NB4 (cell line): ENCODE results near the gene VPS26C.
"Not testable (repeated sequence)": the region's sequence is repeated elsewhere in the genome, so short reads cannot be mapped to it uniquely, and the experiment has no call there.

ENCODE experiments used
- TF ChIP-seq, protein P1 (sequence below): IDR thresholded peaks from one replicate; pipeline ENCODE4 v1.5.1; 2012; ENCODE audit warnings: low read depth, low read length
- TF ChIP-seq, protein P2 (sequence below): IDR thresholded peaks from 2 replicates; pipeline ENCODE4 v1.6.1; 2011; ENCODE audit warnings: low read depth, low read length

DNA sequence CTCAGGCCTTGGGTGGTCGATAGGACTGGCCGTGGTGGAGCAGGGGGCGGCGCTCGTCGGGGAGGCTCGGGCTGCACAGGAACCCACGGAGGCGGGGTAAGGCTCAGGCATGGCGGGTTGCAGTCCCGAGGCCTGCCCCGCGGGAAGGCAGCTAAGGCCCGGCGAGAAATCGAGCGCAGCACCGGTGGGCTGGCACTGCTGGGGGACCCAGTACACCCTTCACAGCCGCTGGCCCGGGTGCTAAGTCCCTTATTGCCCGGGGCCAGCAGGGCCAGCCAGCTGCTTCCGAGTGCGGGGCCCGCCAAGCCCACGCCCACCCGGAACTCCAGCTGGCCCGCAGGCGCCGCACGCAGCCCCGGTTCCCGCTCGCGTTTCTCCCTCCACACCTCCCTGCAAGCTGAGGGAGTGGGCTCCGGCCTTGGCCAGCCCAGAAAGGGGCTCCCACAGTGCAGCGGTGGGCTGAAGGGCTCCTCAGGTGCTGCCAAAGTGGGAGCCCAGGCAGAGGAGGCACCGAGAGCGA lies 16.1 kb upstream of the VPS26C start:
- TF ChIP-seq, protein P1, sequence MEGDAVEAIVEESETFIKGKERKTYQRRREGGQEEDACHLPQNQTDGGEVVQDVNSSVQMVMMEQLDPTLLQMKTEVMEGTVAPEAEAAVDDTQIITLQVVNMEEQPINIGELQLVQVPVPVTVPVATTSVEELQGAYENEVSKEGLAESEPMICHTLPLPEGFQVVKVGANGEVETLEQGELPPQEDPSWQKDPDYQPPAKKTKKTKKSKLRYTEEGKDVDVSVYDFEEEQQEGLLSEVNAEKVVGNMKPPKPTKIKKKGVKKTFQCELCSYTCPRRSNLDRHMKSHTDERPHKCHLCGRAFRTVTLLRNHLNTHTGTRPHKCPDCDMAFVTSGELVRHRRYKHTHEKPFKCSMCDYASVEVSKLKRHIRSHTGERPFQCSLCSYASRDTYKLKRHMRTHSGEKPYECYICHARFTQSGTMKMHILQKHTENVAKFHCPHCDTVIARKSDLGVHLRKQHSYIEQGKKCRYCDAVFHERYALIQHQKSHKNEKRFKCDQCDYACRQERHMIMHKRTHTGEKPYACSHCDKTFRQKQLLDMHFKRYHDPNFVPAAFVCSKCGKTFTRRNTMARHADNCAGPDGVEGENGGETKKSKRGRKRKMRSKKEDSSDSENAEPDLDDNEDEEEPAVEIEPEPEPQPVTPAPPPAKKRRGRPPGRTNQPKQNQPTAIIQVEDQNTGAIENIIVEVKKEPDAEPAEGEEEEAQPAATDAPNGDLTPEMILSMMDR: not testable (repeated sequence)
- TF ChIP-seq, protein P2, sequence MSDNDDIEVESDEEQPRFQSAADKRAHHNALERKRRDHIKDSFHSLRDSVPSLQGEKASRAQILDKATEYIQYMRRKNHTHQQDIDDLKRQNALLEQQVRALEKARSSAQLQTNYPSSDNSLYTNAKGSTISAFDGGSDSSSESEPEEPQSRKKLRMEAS: not testable (repeated sequence)
